ENCODE results near the gene ADAMTS14. TPM values are rescaled to one million over a fixed set of nuclear protein-coding genes. Genes with fewer than 3 reads are reported as not detected.
A peak's percentile ranks its signal among the peaks of the same experiment; 100 is the strongest.

Gene ADAMTS14
- total RNA-seq, 1 experiment from 2014 or later: not detected

DNA sequence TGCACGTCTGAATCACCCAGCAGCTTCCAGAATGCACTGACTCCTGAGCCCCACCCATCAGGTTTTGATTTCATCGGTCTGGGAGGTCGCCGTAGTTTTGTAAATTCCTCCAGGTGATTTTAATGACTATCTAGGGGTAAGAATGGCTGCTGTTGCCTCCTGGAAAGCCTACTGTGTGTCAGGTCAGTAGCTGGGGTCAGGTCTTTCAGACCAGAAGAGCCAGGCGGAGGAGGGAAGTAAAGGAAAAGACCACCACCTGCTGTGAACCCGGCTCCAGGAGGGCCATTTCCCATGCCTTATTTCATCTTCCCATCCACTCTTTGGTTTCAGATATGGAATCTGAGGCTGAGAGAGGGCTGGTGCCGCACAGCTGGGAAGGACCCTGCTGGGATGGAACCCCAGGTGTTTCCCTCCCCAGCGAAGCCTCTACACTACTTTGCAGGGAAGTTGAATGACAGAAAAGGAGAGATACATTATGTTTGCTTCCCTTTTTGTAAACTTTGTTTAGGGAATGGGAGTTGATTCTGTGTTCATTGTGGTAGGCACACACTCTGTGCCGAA, 19.8 kb downstream of the ADAMTS14 start:
- DNase-seq (ENCODE audit: low read depth): no peak

DNA sequence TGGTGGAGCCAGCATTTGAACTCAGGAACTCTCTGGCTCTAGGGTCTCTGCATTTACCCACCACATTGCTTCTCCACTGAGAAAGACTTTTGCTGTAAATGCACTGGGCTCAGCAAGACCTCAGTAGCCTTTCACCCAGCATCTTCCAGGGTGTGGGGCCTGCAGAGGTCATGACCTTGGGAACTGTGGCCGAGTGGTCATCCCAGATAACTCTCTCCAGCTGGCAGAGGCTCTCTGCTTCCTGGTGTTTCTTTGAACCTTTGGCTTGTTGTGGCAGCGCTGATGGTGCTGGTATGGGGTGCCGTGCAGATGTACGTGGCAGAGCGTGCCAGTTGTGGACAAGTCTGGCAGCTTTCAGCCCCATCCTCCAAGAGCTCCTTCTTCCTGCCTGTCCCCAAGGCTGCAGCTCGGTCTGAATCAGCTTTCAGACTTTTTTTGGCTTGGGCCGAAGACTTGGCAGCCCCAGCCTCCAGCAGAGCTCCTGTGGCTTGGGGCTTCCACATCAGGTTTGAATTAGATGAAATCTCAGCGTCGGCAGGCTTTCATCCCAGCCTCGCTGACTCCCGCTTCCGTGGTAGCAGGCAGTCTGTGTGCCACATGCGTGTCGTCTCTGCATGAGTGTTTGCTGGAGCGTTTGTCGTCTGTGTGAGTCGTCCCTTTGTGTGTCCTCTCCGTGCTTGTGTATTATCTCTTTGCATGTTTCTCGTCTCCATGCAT, 21.5 kb downstream of the ADAMTS14 start:
- DNase-seq (ENCODE audit: low read depth): no peak

DNA sequence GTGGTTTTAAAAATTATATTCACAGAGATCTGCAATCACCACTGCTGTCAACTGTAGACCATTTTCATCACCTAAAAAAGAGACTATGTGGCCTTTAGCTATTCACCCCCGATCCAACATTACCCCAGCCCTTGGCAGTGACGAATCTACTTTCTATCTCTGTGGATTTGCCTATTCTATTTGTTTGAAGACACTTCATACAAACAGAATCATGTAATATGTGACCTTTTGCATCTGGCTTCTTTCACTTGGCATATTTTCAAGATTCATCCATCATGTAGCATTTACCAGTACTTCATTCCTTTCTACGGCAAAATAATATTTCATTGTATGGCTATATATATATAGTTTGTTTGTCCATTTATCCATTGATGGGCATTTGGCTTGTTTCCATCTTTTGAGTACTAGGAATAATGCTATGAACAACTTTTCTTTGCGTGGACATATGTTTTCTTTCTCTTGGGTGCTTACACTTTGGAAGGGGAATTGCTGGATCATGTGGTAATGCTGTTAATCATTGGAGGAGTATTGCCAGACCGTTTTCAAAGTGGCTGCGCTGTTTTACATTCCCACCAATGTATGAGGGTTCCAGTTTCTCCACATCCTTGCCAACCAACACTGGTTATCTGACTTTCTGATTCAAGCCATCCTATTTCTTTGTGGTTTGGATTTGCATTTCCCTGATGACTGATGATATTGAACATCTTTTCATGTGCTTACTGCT, 22.3 kb downstream of the ADAMTS14 start:
- DNase-seq (ENCODE audit: low read depth): no peak

DNA sequence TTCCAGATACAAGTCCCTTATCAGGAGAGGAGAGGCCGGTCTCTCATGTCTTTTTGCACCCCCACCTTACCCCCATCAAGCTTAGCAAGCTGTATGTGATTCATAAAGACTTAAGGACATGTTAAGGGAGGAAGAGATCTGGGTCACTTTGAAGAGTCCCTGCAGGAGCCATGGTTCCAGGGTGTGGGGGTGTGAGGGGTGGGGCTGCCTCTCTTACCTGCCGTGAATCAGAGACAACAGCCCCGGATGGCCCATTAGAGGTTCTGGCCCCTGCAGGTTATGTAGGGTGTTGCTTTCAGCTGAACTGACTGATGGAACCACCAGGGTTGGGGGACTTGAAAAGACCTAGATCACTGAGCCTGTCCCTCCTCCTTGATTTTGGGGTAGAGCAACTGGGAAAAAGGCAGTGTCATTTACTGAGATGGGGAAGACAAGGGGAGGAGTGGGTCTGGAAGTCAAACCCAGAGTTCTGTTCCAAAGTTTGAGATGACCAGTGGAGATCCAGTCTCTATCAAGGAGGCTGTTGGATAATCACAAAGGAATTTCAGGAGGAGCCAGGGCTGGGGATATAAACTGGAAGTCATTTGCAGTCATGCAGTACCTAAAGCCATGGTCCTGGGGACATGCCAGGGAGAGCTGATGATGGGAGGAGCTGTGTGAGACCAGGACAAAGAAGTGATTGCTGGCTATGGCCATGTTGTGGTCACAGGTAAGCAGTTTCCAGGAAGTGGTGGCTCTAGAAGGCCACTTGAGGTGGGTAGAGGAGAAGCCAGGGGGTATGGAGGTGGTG, 23.1 kb downstream of the ADAMTS14 start:
- no peak for DNase-seq (ENCODE audit: low read depth)

DNA sequence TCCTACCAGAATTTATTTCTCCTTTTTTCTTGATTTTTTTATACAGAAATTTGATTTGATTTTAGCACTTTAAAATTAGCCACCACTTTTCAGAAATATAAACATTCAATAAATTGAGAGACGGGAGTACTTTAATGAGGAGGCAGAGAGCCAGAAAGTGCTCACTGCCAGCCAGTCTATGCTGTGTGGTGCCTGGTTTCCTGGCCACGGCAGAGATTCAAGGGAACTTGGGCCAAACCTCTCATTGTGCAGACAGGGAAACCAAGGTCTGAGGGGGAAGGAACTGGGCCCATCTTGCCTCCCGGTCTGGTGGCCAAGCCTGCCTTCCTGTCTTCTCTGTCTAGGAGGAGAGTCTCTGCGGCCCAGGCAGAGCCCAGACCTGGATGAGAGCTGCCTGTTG, 25.9 kb downstream of the ADAMTS14 start:
- no peak for DNase-seq (ENCODE audit: low read depth)

DNA sequence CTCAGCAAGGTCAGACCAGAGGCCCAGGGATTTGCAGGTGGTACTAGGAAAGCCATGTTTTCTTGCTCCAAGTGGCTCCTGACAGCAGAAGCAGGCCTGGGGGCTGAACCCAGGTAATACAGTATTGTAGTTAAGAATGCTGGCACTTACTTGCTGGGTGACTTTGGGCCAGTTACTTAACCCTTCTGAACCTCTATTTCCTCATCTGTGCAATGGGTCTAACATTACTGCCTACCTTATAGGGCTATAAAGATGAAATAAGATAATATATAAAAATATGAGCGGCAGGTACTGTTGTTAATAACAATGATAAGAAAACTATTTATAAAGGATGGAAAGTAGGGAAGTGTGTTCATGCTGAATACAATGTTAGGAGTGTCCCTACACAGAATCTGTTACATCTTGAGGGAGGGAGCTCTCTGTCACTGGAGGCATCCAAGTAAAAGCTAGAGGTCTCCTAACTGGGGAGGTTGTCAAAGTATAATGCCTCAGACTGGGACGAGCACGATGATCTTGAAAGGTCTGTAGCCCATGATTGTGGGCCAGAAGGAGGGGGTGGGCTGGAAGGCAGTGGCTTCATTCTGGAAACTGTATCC, 26.9 kb downstream of the ADAMTS14 start:
- DNase-seq (ENCODE audit: low read depth): no peak

DNA sequence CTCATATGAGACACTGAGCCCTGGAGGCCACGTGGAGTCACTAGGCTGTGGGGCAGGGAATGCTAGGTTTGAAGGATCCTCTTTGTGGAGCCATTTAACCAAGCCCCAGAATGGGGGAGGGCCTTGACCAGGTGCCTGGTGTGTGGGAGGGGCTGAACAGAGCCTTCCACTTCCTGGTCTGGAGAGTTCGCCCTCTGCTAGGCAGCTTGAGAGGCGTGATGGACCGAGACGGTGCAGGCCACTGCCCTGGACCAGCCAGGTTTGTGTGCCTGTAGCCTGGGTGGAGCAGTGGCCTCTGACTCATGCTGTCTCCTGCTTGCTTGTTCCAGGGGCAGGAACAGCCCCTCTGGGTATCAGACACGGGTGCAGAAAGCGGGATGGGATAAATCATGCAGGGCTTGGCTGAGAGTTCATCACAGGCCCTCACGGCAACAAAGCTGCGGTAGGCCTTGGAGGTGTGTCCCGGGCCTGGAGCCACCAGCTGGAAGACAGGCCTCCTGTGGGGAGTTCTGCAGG, 27.4 kb downstream of the ADAMTS14 start:
- no peak for DNase-seq (ENCODE audit: low read depth)

DNA sequence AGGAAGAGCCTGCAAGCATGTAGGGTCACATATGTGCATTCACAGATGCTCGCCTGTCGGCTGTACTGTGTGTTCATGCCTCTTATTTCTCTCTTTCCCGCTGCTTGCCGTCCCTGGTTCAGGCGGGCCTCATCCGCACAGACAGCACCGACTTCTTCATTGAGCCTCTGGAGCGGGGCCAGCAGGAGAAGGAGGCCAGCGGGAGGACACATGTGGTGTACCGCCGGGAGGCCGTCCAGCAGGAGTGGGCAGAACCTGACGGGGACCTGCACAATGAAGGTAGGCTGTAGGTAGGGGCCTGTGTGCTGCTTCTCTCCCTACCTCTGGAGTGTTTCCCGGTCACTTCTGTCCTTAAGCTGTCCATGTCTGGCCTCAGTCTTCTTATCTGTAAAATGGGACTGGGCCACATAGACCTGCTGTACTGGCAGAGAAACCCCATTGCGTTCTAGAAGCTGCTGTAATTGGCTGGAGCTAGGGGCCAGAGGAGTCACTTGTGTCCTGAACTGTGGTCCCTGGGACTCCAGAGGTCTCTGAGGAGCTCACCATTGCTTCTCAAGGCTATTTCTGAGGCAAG, 30.0 kb downstream of the ADAMTS14 start:
- no peak for DNase-seq (ENCODE audit: low read depth)

DNA sequence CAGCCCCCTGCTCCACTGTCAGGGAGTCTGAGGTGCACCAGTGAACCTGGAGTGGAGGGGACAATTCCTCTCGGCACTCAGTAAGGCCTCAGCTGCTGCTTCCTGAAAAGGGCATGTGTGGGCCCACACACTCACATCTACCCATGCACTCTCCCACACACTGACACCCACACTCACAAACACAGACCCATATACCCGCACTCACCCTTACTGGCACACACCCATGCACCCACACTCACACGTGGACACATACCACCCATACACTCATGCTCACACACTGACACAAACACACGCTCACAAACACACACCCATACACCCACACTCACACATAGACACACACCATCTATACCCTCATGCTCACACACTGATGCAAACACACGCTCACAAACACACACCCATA, 31.9 kb downstream of the ADAMTS14 start:
- no peak for DNase-seq (ENCODE audit: low read depth)

DNA sequence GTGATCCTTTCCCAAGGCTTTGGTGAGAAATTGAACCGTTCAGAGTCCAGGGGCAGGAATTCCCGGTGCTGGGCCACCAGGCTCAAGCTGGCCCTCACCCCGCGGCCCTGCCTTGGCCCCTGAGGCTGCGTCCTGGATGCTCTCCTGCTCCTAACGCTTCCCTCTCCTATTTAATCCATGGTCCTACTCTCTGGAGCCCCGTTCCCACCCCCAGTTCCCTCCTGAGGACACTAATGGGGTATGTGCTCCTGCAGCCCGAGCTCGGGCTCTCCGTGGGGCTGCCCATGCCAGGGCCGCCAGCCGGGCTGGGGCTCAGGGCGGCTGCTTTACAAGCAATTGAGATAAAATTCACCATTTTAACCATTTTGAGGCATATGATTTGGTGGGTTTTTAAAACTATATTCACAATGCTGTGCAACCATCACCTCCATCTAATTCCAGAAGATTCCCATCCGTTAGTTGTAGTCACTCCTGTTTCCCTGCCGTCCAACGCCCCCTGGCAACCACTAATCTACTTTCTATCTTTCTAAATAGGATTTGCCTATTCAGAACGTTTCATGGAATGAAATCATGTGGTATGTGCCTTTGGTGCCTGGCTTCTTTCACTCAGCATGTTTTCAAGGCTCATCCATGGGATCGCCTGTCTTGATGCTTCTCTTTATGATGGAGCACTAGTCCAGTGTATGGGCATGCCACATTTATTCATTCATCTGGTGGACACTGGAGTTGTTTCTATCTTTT, 33.0 kb downstream of the ADAMTS14 start:
- no peak for DNase-seq (ENCODE audit: low read depth)

DNA sequence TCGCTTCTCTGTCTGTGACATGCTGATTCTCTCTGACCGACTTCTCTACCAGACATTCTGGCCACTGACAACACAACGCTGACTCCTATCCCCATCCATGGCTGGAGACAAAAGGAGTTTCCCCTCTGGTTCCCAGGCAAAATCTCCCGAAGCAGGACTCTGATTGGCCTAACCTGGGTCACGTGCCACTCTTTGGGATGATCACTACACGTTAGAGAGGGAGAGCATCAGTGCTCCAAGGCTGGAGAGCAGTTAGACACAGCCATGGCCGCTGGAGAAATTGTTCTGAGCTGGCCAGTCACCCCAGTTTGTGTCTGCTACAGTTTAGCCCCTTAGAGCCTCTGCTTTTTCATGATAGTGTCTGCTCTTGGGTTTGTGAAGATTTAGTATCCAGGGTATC, 38.9 kb downstream of the ADAMTS14 start:
- DNase-seq (ENCODE audit: low read depth): no peak

DNA sequence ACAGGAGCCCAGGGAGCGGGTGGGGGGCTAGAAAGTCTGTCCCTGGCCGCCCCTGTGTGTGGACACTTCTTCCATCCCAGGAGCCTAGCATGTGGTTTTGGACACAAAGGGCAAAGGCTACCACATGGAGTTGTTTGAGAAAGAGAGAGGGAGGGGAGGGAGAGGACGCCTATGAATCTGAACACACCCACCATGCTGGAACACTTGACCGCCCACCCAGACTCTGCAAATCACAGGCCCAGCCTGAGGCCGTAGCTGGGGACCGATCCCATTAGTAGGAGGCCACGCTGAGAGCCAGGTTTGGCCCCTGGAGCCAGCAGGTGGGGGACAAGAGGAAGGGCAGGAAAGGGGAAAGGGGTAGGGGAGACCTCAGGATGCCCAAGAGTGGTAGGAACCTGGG, 39.6 kb downstream of the ADAMTS14 start:
- DNase-seq (ENCODE audit: low read depth): no peak

DNA sequence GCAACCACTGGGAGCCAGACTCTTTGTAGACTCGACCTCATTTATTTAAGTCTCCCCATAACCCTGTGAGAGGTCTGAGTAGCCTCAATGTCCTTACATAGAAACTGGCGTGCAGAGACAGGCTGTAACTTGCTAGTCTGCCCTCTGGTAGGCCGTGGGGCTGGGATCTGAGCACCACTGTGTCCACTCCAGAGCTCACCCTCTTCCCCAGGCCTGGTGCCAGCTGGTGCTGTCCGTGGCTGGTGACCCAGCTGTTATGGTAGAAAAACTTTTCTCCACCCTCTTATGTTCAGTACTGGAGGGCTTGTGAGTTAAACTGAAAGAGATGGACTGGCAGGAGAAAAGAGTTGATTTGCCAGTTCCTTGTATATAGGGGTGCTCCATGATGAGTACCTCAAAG, 41.9 kb downstream of the ADAMTS14 start:
- no peak for DNase-seq (ENCODE audit: low read depth)

DNA sequence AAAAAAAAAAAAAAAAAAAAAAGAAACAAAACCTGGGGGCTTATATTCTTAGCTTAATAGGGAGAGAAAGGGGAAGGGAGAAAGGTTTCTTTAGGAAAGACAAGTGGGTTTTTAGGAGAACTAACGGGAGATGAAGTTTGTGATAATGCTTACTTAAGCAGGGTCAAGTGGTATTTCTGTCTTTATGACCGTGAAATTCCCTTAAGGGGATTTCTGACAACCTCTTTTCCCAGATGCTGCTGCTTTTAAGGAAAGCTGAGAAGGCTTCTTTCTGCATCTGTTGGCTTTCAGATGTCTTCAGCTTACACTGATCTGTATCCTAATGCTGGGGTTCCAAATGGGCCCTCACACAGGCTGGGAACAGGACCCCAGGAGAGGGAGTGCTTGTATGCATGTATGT, 42.6 kb downstream of the ADAMTS14 start:
- DNase-seq (ENCODE audit: low read depth): no peak

DNA sequence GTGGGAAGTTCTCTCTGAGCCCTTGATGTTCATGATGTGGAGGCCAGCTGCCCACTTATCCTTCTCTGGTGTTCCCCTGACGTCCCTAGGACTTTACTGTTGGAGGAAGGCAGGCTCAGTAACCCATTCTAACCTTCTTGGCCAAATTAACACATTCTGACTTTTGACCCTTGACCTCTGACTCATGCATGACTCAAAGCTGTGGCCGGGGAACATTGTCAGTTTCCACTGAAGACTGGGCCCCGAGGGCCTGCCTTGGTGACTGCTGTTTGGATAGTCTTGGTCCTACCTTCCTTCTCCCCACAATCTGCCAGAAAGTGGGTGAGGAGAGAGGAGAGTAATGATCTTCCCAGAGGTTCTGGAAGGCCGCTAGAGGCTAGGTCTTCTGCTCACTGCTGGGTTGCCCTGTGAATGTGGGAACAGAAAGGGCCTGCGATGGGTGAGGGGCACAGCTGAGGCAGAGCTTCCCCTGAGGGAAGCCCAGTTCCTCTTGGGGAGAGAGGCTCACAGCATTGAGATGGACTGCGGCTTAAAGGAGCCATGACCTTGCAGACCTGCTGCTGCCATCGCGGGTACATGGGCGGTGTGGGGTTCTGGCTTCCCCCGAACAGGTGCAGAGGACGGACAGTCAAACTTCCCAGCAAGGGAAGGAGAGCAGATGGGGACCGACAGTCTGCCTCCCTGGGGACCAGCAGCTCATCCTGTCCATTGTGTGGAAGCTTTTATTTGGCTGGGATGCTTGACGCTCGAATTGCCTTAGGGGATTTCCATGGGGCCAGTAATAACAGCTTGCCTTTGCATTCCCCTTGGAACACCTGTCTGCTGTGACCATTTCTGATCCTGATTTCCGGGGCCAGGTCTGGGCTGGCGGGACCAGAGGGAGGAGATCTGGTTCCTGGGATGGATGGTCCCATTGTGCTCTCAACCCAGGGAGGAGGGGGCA, 43.8 kb downstream of the ADAMTS14 start:
- DNase-seq (ENCODE audit: low read depth): peak; percentile 15

DNA sequence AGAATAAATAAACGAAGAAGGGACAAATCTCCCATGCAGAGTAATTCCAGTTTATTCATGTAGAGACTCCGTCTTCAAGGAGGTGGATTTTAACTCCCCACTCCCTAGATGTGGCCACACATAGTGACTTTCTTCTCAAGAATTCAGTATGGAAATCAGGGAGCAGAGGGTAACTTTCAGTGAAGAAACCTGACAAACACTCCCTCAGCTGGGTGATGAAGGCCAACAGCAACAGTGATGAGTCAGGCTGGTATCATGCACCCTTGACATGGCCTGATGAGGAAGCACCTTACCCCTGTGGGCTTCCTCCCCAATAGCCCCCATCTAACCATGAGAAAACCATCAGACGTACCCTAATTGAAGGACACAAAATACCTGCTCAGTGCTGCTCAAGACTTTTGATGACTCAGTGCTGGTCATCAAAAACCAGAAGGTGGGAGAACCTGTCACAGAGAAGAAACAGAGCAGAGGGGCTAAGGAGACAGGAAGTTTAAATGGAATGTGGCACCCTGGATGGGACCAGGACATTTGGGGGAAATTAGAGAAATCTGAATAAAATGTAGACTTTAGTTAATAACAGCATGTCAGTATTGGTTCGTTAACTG, 50.6 kb downstream of the ADAMTS14 start:
- DNase-seq (ENCODE audit: low read depth): peak; percentile 30

DNA sequence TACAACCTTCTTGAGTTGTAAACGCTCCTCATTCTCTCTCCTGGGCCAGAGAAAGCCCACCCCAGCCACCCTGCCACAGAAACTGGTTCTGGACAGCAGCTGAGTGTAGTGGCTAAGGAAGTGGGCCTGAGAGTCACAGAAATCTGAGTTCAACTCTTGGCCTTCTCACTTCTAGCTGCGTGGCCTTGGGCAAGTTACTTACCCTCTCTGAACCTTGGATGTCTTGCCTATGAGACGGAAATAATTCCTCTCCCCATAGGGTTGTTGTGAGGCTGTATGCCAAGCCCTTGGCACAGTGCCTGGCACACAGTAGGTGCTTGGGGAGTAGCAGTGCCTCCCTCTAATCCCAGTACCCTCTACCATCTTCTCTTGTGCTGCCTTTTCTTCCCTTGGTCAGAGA, 51.5 kb downstream of the ADAMTS14 start:
- DNase-seq (ENCODE audit: low read depth): no peak

DNA sequence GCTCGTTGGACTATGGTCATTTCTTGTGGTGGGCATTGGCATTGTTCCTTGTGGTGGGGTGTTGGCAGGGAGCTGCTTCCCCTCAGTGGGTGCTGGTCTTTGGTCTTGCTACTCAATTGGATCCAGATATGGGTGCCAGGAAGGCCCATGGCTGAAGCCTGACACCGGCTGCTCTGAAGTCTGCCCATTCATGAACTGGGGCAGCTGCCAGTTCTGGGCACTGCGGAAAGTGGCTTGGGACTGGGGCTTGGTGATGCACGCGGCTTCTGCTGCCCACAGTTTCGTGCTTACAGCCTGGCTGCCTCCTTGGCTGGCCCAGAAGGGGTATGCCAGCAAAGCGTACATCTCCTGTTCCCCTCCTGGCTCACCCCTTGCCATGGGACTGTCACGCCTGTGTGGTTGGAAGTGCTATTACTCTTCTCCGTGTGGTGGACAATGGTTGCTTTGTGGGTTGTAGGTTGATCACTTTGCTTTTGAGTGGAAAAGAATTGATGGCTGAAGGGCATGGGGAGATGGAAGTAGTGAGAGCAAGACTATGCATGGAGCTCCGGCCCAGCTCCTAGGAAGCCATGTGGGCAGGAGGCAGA, 54.7 kb downstream of the ADAMTS14 start:
- no peak for DNase-seq (ENCODE audit: low read depth)

Data from HT1080 (cell line).